ENCODE data around the gene ADH7.

ADH7 gene

GRCh38 chr4:99405433-99406115 is 29.6 kb downstream of the ADH7 start:
- TF ChIP-seq REST (IDR thresholded peaks at IDR 0.05; ENCODE audit: insufficient read depth in 1 of 2, low read depth in 2 of 2, low read length in 2 of 2) (no peak), FOXP2 (optimal IDR thresholded peaks at IDR 0.05; ENCODE audit: borderline replicate concordance, extremely low read depth, extremely low read length, insufficient read depth) (no peak), TAF1 (IDR thresholded peaks at IDR 0.05; ENCODE audit: borderline replicate concordance, insufficient read depth, low read length) (no peak)

- TF ChIP-seq TAF1 (IDR thresholded peaks at IDR 0.05; ENCODE audit: borderline replicate concordance, insufficient read depth, low read length) (no peak), SIN3A (IDR thresholded peaks at IDR 0.05; ENCODE audit: borderline replicate concordance, insufficient read depth, low read length) (no peak), FOXP2 (optimal IDR thresholded peaks at IDR 0.05; ENCODE audit: borderline replicate concordance, extremely low read depth, extremely low read length, insufficient read depth) (no peak), POLR2AphosphoS5 (IDR thresholded peaks at IDR 0.05; ENCODE audit: low read depth, low read length) (no peak), REST (IDR thresholded peaks at IDR 0.05; ENCODE audit: insufficient read depth in 1 of 2, low read depth in 2 of 2, low read length in 2 of 2) (no peak)
These were observed 30.4 kb downstream of the ADH7 start for GRCh38 chr4:99404595-99405287.

GRCh38 chr4:99403380-99404184 is 31.6 kb downstream of the ADH7 start:
- TF ChIP-seq SIN3A (IDR thresholded peaks at IDR 0.05; ENCODE audit: borderline replicate concordance, insufficient read depth, low read length) = no peak
- TF ChIP-seq REST (IDR thresholded peaks at IDR 0.05; ENCODE audit: insufficient read depth in 1 of 2, low read depth in 2 of 2, low read length in 2 of 2) = no peak

- TF ChIP-seq SIN3A (IDR thresholded peaks at IDR 0.05; ENCODE audit: borderline replicate concordance, insufficient read depth, low read length) (no peak), POLR2AphosphoS5 (IDR thresholded peaks at IDR 0.05; ENCODE audit: low read depth, low read length) (no peak), TAF1 (IDR thresholded peaks at IDR 0.05; ENCODE audit: borderline replicate concordance, insufficient read depth, low read length) (no peak), FOXP2 (optimal IDR thresholded peaks at IDR 0.05; ENCODE audit: borderline replicate concordance, extremely low read depth, extremely low read length, insufficient read depth) (no peak), REST (IDR thresholded peaks at IDR 0.05; ENCODE audit: insufficient read depth in 1 of 2, low read depth in 2 of 2, low read length in 2 of 2) (no peak)
These were observed 32.4 kb downstream of the ADH7 start for GRCh38 chr4:99402765-99403164.
